NCI-H187 treated with DMSO at 0.1 percent for 48 hours (cell line): ENCODE measurements around the gene IGSF1.

Experiments
- DNase-seq: peaks from one replicate; lab custom pipeline; 2025; lab: John Stamatoyannopoulos, UW

The IGSF1 gene, protein sequence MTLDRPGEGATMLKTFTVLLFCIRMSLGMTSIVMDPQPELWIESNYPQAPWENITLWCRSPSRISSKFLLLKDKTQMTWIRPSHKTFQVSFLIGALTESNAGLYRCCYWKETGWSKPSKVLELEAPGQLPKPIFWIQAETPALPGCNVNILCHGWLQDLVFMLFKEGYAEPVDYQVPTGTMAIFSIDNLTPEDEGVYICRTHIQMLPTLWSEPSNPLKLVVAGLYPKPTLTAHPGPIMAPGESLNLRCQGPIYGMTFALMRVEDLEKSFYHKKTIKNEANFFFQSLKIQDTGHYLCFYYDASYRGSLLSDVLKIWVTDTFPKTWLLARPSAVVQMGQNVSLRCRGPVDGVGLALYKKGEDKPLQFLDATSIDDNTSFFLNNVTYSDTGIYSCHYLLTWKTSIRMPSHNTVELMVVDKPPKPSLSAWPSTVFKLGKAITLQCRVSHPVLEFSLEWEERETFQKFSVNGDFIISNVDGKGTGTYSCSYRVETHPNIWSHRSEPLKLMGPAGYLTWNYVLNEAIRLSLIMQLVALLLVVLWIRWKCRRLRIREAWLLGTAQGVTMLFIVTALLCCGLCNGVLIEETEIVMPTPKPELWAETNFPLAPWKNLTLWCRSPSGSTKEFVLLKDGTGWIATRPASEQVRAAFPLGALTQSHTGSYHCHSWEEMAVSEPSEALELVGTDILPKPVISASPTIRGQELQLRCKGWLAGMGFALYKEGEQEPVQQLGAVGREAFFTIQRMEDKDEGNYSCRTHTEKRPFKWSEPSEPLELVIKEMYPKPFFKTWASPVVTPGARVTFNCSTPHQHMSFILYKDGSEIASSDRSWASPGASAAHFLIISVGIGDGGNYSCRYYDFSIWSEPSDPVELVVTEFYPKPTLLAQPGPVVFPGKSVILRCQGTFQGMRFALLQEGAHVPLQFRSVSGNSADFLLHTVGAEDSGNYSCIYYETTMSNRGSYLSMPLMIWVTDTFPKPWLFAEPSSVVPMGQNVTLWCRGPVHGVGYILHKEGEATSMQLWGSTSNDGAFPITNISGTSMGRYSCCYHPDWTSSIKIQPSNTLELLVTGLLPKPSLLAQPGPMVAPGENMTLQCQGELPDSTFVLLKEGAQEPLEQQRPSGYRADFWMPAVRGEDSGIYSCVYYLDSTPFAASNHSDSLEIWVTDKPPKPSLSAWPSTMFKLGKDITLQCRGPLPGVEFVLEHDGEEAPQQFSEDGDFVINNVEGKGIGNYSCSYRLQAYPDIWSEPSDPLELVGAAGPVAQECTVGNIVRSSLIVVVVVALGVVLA (N-terminal part only)

DNA sequence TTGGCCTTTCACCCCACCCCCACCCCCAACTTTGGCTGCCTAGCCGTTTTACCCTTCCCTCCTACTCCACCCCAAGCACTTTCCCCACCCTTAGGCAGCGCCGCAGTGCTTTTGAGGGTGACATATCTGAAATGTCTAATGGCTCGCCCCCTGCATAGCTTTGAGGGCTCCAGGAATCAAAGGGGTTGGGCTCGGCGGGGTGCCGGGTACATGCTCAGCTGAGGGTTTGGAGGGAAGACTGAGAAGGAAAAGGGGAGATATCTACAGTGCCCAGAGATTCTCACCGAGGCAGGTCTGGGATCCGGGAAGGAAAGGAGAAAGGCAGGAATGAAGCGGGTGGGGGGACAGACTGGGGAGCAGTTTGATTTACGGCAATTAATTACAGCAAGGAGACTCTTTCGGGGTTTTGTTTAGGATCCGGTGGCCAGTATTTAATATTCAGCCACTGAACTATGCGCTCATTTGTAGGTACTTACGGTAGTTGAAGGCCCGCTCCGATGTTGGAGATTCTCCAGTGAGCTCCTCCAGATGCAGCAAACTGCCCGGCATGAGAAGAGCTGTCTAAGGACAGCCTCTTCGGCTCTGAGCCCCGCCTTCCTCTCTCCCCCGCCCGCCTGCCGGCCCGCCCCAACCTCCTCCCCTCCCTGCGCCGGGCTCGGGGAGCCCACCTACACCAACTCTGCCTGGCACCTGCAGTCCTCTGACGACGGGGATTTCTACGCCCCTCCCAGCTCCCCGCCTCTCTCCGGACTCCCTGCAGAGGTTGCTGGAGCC is at the start of gene IGSF1:
TSS of gene IGSF1 (minus strand) at position 569 of the 774 bp plus-strand sequence. CDS start 2,632 bp downstream, outside the sequence.
- DNase-seq, result no peak

DNA sequence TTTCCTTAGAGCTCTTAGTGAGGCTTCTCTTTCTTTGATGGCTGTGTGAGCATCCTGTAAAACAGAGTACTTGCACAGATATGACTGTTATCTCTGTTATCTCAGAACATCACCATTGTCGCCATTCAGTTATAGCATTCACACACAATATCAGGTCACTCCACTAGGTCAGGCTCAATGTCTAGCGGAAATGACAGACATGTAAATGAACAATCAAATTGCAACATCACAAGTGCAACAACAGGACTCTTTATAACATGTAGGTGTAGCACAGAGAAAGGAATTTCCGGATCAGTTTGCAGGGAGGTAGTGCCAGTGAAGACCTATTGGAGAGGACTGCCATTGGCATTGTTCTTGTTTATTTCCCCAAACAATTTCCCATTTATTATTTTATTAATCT is 43.2 kb upstream of the IGSF1 start:
- DNase-seq, result no peak

DNA sequence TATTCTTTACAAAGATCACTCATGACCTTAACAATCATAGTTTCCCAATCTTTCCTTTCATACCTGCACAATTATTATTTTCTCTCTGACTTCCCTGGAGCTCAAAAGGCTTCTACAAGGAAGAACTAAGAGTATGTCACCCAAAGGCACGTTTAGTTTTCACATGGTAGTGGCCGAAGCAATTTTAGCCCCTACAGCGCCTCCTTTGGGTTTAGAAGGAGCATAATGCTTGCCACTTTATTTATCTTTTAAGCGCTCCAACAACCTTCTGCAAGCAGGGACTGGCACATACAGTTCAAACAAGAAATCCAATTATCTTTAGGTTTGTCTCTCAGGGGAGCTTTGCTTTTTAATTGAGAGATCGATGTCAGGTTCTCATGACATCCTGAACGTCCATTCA is 42.0 kb upstream of the IGSF1 start:
- no peak for DNase-seq

DNA sequence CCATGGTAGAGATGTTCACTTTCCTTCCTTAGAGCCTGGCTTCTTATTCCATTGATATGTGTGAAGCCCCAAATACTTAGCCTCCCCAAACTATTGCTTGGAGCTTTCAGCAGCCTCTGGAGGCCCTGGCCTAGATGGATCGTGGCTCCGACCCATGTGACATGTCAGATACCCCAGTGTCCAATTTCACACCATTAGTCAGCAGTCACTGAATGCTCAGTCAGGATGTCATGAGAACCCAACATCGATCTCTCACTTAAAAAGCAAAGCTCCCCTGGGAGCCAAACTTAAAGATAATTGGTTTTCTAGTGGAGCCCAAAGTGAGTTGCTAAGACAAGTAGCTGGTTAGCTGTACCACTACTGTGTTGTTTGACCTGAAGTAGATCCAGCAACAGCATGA is 41.6 kb upstream of the IGSF1 start:
- no peak for DNase-seq

DNA sequence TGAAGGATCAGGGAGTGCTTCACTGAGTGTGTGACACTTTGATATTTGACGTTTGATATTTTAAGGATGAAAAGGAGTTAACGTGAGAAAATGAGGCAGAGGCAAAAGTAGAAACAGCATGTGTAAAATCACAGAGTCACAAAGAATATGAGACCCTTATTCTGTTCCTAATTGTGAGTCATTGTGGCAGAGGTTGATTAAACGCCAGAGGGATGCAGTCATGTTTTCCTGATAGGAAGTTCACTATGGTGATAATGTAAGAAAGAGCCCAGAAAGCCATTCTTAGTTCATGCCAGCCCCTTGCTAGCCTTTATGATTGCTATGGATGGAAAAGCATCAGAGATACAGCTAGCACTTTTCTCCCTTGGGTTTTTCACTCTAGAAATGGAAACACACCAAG is 33.5 kb upstream of the IGSF1 start:
- DNase-seq, result no peak

DNA sequence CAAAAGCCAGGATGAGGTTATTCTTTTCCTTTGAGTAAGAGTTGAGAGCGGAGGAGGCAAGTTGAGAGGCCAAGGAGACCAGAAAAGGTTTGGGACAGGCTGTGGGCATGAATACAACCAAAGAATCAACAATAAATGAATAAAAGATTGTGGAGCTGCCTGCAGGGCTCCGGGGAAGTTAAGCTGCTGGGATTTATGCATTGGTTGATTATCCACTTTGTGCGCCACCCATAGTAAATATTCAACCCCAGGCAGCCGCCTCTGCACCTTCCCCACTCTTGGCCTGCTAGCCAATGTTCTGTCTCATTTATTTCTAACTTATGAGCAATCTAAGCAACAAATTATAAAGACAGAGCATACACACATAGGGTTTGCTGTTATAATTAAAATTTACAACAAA is 28.2 kb upstream of the IGSF1 start:
- no peak for DNase-seq

DNA sequence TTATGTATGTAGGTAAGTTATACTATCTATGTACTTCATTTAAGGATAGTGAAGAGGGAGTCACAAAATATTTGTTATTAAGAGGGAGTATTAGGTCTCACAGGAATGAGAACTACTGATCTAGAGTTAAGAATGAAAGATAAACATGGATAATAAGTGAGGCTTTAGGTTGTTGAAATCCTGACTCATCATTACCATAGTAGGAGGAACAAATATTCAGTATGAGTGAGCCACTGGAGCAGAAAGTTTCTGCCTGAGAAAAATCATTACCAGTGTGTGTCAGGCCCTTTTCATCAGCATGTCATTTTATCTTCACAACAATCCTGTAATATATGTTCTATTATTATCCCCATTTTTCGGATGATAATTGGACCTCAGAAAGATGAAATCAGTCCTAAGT is 27.2 kb upstream of the IGSF1 start:
- DNase-seq, result no peak

DNA sequence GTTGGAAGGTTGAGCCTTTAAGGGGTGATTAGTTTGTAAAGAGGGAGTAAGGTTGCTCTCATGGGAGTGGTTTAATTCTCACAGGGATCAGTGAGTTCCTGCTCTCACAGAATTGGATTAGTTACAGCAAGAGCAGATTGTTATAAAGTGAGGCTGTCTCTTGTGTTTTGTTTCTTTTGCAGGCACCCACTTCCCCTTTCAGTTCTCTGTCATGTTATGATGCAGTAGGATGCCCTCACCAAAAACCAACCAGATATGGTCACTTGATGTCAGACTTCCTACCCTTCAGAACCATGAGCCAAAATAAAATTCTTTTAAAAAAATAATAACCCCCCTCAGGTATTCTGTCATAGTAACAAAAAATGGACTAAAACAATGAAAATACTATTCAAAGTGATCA is 19.9 kb upstream of the IGSF1 start:
- no peak for DNase-seq

DNA sequence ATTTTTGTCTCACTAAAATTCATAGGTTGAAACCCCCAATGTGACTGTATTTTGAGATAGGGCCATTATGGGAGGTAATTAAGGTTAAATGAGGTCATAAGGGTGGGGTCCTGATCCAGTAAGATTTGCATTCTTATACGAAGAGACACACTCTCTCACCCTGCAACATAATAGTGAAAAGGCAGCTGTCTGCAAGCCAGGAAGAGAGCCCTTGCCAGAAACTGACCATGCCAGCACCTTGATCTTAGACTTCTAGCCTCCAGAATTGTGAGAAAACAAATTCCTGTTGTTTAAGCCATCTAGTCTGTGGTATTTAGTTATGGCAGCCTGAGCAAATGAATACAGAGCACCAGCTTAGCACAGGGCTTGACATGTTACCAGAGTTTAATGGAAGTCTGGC is 17.5 kb upstream of the IGSF1 start:
- DNase-seq, result no peak

DNA sequence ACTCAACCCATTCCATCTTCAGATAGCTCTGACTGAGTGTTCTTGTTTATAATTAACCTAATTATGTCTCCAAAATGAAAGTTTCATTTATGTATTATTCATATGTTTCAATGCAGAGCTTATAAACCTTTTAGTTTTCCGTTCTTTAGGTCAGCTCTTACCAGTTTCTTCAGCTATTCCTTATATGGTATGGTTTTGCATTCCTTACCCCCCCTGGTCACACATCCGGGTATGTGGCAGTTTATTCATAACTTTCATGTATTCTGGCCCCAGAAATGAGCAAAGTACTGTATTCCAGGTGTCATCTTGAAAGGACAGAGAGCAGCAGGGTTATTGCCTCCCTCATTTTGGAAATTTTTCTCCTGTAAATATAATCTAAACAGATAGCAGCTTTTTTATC is 16.8 kb upstream of the IGSF1 start:
- DNase-seq, result no peak

DNA sequence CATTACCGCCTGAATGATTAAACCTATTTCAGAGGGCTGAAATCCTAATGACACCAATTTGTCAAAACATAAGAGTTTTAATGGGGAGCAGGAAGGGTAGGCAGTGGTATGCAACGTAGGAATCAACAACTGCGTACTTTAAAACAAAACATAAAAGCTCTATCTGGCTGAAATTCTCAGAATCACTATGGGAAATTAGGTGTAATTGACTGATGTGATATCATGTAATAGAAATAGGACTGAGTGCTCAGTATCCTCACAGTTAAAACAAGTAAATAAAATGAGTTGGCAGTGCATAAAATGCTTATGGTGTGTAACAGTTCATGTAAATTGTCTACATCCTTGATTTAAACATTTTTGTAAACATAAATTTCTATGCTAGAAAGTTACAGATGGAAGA is 13.6 kb upstream of the IGSF1 start:
- no peak for DNase-seq

DNA sequence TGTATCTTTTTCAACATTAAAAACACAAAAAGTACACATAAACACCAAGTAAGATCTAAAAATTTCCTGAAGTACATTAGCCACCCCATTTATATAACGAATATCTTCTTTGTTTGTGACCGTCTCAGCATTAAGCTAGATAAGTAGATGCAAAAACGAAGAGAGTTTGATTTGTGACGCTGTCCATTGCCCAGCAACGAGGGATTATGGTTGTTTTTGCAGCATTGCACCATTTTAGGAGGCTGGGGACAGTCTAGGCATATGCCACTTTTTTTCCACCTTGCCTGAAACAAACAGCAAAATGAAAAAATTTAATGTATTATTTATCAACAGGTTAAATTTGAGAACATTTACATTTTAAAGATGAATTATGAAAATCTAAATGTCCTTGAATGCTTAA is 12.0 kb upstream of the IGSF1 start:
- DNase-seq, result no peak

DNA sequence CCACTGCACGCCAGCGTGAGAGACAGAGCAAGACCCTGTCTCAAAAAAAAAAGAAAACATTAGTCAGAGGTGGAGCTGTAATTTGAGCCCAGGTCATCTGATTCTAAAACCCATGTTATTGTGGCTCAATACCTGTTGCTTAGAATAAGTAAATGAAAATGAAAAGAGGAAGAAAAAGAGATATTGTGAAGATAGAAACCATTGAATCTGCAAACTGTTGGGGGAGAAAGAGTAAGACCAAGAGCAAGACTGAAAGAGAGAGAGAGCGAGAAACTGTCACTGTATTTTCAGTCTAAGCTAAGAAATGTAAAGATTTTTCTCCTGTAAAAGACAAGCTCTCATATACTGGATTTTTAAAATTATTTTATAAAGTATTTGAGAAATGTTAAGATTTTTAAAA is 9.7 kb upstream of the IGSF1 start:
- no peak for DNase-seq

DNA sequence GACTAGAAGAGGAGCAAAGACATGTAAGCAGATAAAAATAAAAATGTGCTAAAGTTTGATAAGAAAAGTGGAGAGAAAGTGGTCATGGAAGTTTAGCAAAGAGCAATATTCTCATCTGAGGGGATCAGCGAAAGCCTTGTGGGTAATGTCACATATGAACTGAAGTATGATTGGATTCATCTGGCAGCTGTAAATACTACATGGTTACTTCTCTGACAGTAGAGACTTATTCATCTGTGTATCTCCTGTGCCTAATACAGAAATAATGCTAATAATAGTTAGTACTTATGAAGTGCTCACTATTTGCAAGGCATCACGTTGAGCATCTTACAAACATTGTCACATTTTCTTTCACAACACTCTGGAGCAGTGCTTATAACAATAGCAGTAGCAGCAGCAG is 8.9 kb upstream of the IGSF1 start:
- DNase-seq, result no peak

DNA sequence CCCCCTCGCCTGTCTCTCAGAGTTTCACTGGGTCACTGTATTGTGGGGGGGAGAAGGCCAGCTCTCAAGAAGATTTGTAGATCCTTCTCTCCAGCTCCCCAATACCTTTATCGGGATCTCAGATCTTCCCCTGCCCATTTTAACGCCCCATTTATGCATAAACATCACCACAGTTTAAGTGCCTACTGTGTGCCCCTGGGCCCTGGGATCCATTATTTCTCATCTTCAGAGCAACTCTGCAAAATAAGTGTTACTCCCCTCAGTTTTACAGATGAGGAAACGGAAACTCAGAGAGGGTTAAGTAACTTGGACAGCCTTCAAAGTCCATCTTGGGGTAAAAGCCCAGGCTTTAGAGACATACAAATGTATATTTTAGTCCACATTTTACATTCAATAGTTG is 421 bp upstream of the IGSF1 start:
- DNase-seq, result no peak

DNA sequence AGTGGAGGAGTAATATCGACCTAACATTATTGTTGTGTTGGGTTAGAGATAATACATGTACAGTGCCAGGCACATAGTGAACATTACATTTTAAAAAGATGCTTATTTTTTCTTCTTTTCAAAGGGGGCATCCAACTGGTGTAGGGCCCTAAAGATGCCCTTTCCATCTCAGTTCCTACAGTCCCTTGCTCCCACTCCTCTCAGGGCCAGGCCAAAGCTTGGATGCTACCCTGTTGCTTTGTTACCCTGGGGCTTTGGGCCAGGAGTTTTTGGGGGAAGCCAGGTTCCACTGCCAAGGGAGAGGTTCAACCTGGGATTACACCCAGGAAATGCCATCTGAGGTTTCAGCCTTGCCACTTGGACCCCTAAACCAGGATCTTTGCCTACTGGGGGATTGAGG is 918 bp downstream of the IGSF1 start:
- no peak for DNase-seq

DNA sequence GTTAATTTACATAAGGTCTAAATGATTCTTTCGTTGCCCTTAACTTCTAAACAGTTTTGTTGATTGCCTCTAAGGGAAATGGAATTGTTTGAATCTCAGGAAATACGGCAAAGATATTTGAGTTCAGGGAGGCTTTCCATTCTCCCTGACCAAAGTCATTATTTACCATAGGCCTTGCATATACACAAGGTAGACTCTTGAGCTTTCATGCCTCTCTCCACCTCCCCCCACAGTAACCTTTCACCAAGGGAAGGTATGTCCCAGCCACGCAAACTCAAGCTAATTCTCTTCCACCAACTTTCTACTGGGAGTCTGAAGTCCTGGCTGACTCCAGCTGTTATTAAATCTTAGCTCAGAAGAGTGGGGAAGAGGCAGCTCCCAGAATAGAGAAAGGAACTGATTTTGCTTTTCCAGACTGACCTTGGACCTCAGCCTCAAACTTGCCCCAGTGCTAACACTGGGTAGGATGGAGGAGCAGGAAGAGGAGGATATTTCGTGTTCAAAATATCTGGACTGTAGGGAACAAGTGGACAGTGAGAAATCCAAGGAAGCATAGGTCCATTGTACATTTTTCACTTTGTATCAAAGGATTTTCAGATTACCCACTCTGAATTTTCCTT is 1.4 kb downstream of the IGSF1 start:
- DNase-seq, result no peak

DNA sequence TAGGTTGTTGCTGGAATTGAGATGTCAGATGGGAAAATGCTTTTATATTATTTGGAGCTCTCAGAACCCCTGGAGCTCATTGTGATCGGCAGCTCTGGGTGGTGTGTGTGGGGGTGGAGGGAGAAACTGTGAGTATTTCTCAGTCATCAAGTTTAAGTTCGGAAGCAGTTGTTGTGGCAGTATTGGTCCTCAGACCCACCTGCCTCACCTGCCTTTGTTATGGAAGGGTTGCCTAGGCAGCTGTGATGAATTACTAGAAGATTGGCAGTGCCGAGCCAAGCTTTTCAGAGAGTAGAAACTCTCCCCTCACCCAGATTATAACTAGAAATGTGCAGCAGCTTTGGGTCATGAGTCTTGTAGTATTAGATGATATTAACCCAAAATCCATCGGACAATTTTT is 9.5 kb downstream of the IGSF1 start:
- no peak for DNase-seq

DNA sequence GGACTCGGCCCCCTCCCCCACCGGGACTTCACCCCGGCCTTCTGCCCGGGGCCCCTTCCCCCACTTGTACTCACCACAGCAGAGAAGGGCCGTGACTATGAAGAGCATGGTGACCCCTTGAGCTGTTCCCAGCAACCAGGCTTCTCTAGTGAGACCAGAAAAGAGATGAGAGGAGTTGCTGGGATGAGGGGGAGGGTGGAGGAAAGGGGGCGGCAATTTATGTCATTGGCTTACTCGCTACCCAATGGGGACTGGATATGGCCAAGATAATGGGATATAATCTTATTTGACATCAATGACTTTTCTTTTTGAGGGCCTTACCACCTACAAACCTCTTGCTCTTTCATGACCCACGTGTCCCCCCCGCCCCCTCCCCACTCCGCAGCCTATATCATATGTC is 9.9 kb downstream of the IGSF1 start:
- no peak for DNase-seq

DNA sequence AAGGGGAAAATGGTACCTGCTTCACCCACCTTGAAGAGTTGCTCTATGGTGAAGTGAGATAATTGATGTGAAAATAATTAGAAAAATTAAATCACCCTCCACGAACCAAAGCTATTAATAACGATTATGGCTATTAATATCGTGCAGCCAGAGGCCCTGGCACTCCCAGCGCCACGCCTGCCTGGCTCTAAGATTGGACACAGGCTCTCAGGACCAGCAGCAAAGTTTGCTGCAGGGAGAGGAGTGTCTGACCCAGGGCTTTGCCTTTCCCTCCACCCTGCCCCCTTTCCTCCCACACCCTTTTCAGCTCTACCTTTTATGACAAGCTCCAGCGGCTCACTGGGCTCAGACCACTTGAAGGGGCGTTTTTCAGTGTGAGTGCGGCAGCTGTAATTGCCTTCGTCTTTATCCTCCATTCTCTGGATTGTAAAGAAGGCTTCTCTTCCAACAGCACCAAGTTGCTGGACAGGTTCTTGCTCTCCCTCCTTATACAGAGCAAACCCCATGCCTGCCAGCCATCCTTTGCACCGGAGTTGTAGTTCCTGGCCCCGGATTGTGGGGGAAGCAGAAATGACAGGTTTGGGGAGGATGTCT is 11.5 kb downstream of the IGSF1 start:
- DNase-seq, result no peak

DNA sequence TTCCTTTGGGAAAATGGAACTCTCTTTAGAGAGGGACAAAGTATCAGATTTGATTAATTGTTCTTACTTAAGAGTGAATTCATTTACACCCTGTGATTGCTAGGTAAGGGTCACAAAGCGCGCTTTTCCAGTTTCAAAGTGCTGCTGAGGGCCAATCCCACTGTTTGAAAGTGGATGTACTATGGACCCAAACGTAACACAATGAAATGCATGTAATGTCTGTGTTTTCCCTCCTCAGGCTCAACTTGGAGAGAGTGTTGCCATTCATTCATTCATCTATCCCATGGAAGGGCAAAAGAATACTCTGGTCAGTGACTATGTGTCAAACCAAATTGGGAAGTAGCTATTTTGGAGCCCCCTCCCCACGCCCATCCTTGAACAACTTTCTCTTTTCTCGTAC is 16.1 kb downstream of the IGSF1 start:
- DNase-seq, result no peak
